CD14-positive monocyte (primary cell): ENCODE data around the gene DLX6. TPM values are rescaled to one million over a fixed set of nuclear protein-coding genes. Genes with fewer than 3 reads are reported as not detected.

Experiments used
- DNase-seq, 3 donors: peaks; one replicate each; pipeline ENCODE4 v3.0.0-alpha.2; 2011 to 2022
- H2AFZ ChIP-seq: 2 replicates; pipeline ENCODE4 v1.6.0; 2012; ENCODE audit warnings: mild to moderate bottlenecking, low read depth, low read length, inconsistent platforms; ENCODE audit not compliant: insufficient read depth, poor library complexity, severe bottlenecking
- H3K27ac ChIP-seq, 2 donors: 1 replicate in 1 of 2; 2 replicates in 1 of 2; pipeline ENCODE4 v1.5.1; 2012 to 2013; ENCODE audit warnings: low read length in 2 of 2, control low read depth in 1 of 2, inconsistent platforms in 1 of 2, low read depth in 1 of 2, mild to moderate bottlenecking in 1 of 2
- H3K27me3 ChIP-seq, 2 donors: one replicate each; pipeline versions ENCODE4 v1.6.0 to v1.6.1; 2011 to 2013; ENCODE audit warnings: low read length in 2 of 2; ENCODE audit not compliant: control insufficient read depth in 2 of 2, insufficient read depth in 2 of 2
- H3K36me3 ChIP-seq, 2 donors: replicated peaks in 1 of 2; 1 replicate in 1 of 2; 2 replicates in 1 of 2; pipeline versions ENCODE4 v1.5.1 to v1.6.1; 2012 to 2013; ENCODE audit warnings: low read length in 2 of 2, control low read depth in 1 of 2, inconsistent platforms in 1 of 2, mild to moderate bottlenecking in 1 of 2; ENCODE audit not compliant: insufficient read depth in 2 of 2, control insufficient read depth in 1 of 2
- H3K4me1 ChIP-seq, 2 donors: 1 replicate in 1 of 2; 2 replicates in 1 of 2; pipeline versions ENCODE4 v1.5.1 to v1.6.1; 2012 to 2013; ENCODE audit warnings: low read length in 2 of 2, control low read depth in 1 of 2, inconsistent platforms in 1 of 2, mild to moderate bottlenecking in 1 of 2, moderate library complexity in 1 of 2; ENCODE audit not compliant: insufficient read depth in 2 of 2, control insufficient read depth in 1 of 2
- H3K4me2 ChIP-seq: replicated peaks from 2 replicates; pipeline ENCODE3; 2012; ENCODE audit warnings: low read length, moderate library complexity, mild to moderate bottlenecking; ENCODE audit not compliant: poor library complexity, severe bottlenecking; ENCODE audit errors: extremely low read depth
- H3K4me3 ChIP-seq, 3 experiments: fragments of 200-600 bp in 1 of 3; sonication (generic) in 1 of 3; replicated peaks in 1 of 3; 1 replicate in 2 of 3; 2 replicates in 1 of 3; pipeline ENCODE4 v1.5.1; 2011 to 2013; ENCODE audit warnings: low read length in 3 of 3, mild to moderate bottlenecking in 3 of 3, control low read depth in 2 of 3, low read depth in 2 of 3, inconsistent platforms in 1 of 3, moderate library complexity in 1 of 3
- H3K79me2 ChIP-seq: 2 replicates; pipeline ENCODE4 v1.6.0; 2012; ENCODE audit warnings: mild to moderate bottlenecking, control low read depth, inconsistent platforms, low read length, moderate library complexity; ENCODE audit not compliant: insufficient read depth
- H3K9ac ChIP-seq: 2 replicates; pipeline ENCODE4 v1.6.0; 2017; ENCODE audit warnings: low read length, mild to moderate bottlenecking; ENCODE audit not compliant: insufficient read depth, poor library complexity, severe bottlenecking
- H3K9me3 ChIP-seq, 2 donors: replicated peaks in 1 of 2; 1 replicate in 1 of 2; 2 replicates in 1 of 2; pipeline versions ENCODE4 v1.5.1 to v1.6.1; 2012 to 2013; ENCODE audit warnings: low read length in 2 of 2, control low read depth in 1 of 2; ENCODE audit not compliant: control insufficient read depth in 1 of 2, insufficient read depth in 1 of 2
- H4K20me1 ChIP-seq: 2 replicates; pipeline ENCODE4 v1.6.0; 2012; ENCODE audit warnings: mild to moderate bottlenecking, low read length, control low read depth, moderate library complexity; ENCODE audit not compliant: insufficient read depth
- H3K27ac Mint-ChIP-seq, 7 donors: one replicate each; pipeline ENCODE4 v1.8.0; 2020; ENCODE audit warnings: mild to moderate bottlenecking in 7 of 7, mixed read lengths in 7 of 7, moderate library complexity in 6 of 7, inconsistent platforms in 2 of 7
- H3K27me3 Mint-ChIP-seq, 3 donors: one replicate each; pipeline ENCODE4 v1.8.0; 2021 to 2022; ENCODE audit warnings: low read depth in 3 of 3, mild to moderate bottlenecking in 3 of 3, mixed read lengths in 3 of 3, moderate library complexity in 3 of 3, inconsistent platforms in 1 of 3
- H3K36me3 Mint-ChIP-seq, 2 donors: one replicate each; pipeline ENCODE4 v1.8.0; 2020; ENCODE audit warnings: mixed read lengths in 2 of 2, inconsistent platforms in 1 of 2, mild to moderate bottlenecking in 1 of 2
- H3K4me1 Mint-ChIP-seq: one replicate; pipeline ENCODE4 v1.8.0; 2020; ENCODE audit warnings: mild to moderate bottlenecking, mixed read lengths
- H3K4me3 Mint-ChIP-seq, 2 donors: one replicate each; pipeline ENCODE4 v1.8.0; 2020; ENCODE audit warnings: mild to moderate bottlenecking in 2 of 2, mixed read lengths in 2 of 2, moderate library complexity in 1 of 2
- H3K9me3 Mint-ChIP-seq, 7 donors: one replicate each; pipeline ENCODE4 v1.8.0; 2020 to 2022; ENCODE audit warnings: mixed read lengths in 7 of 7, mild to moderate bottlenecking in 6 of 7, moderate library complexity in 6 of 7, inconsistent platforms in 2 of 7
- CTCF ChIP-seq: fragments of 200-600 bp; IDR thresholded peaks from one replicate; pipeline ENCODE4 v1.8.0; 2022; ENCODE audit warnings: antibody characterized with exemption, mild to moderate bottlenecking
- WGBS: methylation state at CpG from one replicate; pipeline ENCODE4 v1.1.5; 2013; ENCODE audit warnings: missing lambda C conversion rate; ENCODE audit not compliant: insufficient coverage; 5-methylcytosine and 5-hydroxymethylcytosine counted together
- intact Hi-C, 2 donors: fragments of 100-400 bp; cut with micrococcal nuclease; formaldehyde crosslinking; loops; one replicate each; pipeline versions ENCODE4 v1.15.0 to v1.15.1; 2023
- polyA plus RNA-seq, 3 donors: library from polyadenylated mRNA; depleted of rRNA in 1 of 3; unstranded in 2 of 3; stranded (reverse) in 1 of 3; fragments of 300-500 nt in 2 of 3; fragments of >200 nt in 1 of 3; fragmentation: Illumina TruSeq in 2 of 3; gene quantifications; 1 replicate in 2 of 3; 2 replicates in 1 of 3; pipeline ENCODE4 v1.2.3, GENCODE V29; 2012 to 2021

The DLX6 gene
- polyA plus RNA-seq, 3 donors = not detected

- H3K27me3 Mint-ChIP-seq = peaks cover 96 to 99% (median 98%) of the 10 kb centered on the region in 3 donors
- H3K4me3 Mint-ChIP-seq = peak overlapping the region in 1 of 2 donors; percentile 77
- H3K9me3 ChIP-seq = peaks cover 7 to 80% of the 10 kb centered on the region in 2 donors
- H3K36me3 ChIP-seq = no peaks in the 10 kb centered on the region
- H3K4me3 ChIP-seq = no peak overlapping the region
- peaks cover 0 to 42% (median 27%) of the 10 kb centered on the region in 7 donors for H3K9me3 Mint-ChIP-seq
- H3K27me3 ChIP-seq = peaks cover 86 to 94% of the 10 kb centered on the region in 2 donors
- no peak overlapping the region for H3K27ac ChIP-seq
- no peak for TF ChIP-seq CTCF
- H2AFZ ChIP-seq = no peak overlapping the region
- peaks cover 13% of the 10 kb centered on the region for H3K4me1 Mint-ChIP-seq
- peaks cover 0 to 7% of the 10 kb centered on the region in 2 donors for H3K4me1 ChIP-seq
- no peak for DNase-seq
- no peaks in the 10 kb centered on the region for H4K20me1 ChIP-seq
- H3K9ac ChIP-seq = no peak overlapping the region
- intact Hi-C loops = no loop called here
- H3K79me2 ChIP-seq = no peaks in the 10 kb centered on the region
- H3K4me2 ChIP-seq = no peak overlapping the region
- H3K27ac Mint-ChIP-seq = no peak overlapping the region
- 29% methylated on average over 36 of the region's 39 CpGs for WGBS
- H3K36me3 Mint-ChIP-seq = peaks cover 0 to 9% of the 10 kb centered on the region in 2 donors
Measured at GRCh38 chr7:97001656-97002554, 3.4 kb upstream of the DLX6 start.

- H3K27me3 ChIP-seq = peaks cover 87 to 94% of the 10 kb centered on the region in 2 donors
- H3K9me3 Mint-ChIP-seq = peaks cover 0 to 42% (median 29%) of the 10 kb centered on the region in 7 donors
Measured at GRCh38 chr7:97002555-97003261, 2.6 kb upstream of the DLX6 start.

More at GRCh38 chr7:97002555-97003261, 2.6 kb upstream of the DLX6 start:
- no peaks in the 10 kb centered on the region for H3K36me3 ChIP-seq
- H3K27ac ChIP-seq = no peak overlapping the region
- no peak overlapping the region for H2AFZ ChIP-seq
- no peak overlapping the region for H3K4me3 ChIP-seq
- peaks cover 7 to 80% of the 10 kb centered on the region in 2 donors for H3K9me3 ChIP-seq
- no peak for DNase-seq
- H3K79me2 ChIP-seq = no peaks in the 10 kb centered on the region
- H3K9ac ChIP-seq = no peak overlapping the region
- Mint-ChIP-seq H3K4me3 (peak overlapping the region in 1 of 2 donors; percentile 77), H3K36me3 (peaks cover 0 to 9% of the 10 kb centered on the region in 2 donors), H3K27me3 (peaks cover 96 to 99% (median 98%) of the 10 kb centered on the region in 3 donors), H3K4me1 (peaks cover 14% of the 10 kb centered on the region), H3K27ac (no peak overlapping the region)
- intact Hi-C loops = no loop called here
- no peak overlapping the region for H3K4me2 ChIP-seq
- no peak for TF ChIP-seq CTCF
- H3K4me1 ChIP-seq = peaks cover 0 to 7% of the 10 kb centered on the region in 2 donors
- no peaks in the 10 kb centered on the region for H4K20me1 ChIP-seq
- 21% methylated on average over 7 of the region's 22 CpGs for WGBS
